ENCODE data around the gene CSTPP1.

DNA sequence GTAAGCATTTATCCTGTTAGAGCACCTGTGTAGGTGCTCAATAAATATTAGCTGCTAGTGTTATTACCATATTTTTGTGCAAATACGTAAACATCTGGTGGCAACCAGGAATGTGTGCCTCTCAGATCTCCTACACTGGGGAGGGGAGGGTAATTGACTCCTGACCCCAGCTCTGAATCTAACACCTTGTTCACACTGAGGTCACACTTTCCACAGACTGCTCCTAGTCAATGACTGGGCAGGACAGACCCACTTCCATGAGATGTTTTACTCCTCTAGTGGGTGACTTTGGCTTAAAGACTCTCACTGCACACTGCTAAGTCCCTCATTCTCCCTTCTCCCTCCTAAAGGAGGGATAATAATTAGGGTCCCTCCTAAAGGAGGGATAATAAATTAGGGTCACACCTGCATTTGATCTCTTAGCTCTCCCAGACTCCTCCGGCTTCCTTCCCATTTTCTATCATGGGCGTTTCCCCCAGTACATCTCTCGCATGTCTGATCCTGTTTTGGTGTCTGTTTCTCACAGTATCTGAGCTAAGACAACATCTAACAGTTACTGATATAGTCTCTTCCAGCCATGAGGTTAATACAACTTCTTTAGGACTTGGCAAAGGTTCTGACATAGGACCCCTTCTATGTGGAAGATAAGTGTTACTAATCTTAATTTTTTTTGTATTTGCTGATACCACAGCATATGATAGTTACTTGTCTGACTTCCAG lies 8.0 kb downstream of the CSTPP1 start:
- TF ChIP-seq EZH2 (IDR thresholded peaks at IDR 0.05; ENCODE audit: insufficient read depth, low read length), result no peak
- TF ChIP-seq, protein P1, sequence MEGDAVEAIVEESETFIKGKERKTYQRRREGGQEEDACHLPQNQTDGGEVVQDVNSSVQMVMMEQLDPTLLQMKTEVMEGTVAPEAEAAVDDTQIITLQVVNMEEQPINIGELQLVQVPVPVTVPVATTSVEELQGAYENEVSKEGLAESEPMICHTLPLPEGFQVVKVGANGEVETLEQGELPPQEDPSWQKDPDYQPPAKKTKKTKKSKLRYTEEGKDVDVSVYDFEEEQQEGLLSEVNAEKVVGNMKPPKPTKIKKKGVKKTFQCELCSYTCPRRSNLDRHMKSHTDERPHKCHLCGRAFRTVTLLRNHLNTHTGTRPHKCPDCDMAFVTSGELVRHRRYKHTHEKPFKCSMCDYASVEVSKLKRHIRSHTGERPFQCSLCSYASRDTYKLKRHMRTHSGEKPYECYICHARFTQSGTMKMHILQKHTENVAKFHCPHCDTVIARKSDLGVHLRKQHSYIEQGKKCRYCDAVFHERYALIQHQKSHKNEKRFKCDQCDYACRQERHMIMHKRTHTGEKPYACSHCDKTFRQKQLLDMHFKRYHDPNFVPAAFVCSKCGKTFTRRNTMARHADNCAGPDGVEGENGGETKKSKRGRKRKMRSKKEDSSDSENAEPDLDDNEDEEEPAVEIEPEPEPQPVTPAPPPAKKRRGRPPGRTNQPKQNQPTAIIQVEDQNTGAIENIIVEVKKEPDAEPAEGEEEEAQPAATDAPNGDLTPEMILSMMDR (IDR thresholded peaks at IDR 0.05; ENCODE audit: insufficient read depth, low read depth, low read length), result no peak
